WTC11 (cell line): ENCODE data around the gene C1QTNF1. TPM values are rescaled to one million over a fixed set of nuclear protein-coding genes. Genes with fewer than 3 reads are reported as not detected.

Source experiments
- ATAC-seq: fragments of 200-7000 bp; cut with Tn5 transposase; 2 replicates; pipeline ENCODE4 v1.10.0; 2021; ENCODE audit warnings: mild to moderate bottlenecking, moderate library complexity
- CTCF ChIA-PET: fragments of 300-600 bp; sonication (Branson Sonifier 250); formaldehyde crosslinking; loops from one replicate; lab custom pipeline; 2021; ENCODE audit warnings: antibody characterized with exemption; lab: Charles Lee
- POLR2A ChIA-PET: fragments of 350-600 bp; sonication (Branson Sonifier 250); formaldehyde crosslinking; loops from one replicate; lab custom pipeline; 2021; ENCODE audit warnings: antibody characterized with exemption; lab: Charles Lee
- DNase-seq: peaks from one replicate; pipeline ENCODE4 v3.0.0; 2021; ENCODE audit warnings: low spot score
- H3K27ac Mint-ChIP-seq: 2 replicates; pipeline ENCODE4 v1.8.0; 2021; ENCODE audit warnings: mixed read lengths
- H3K27me3 Mint-ChIP-seq: 2 replicates; pipeline ENCODE4 v1.8.0; 2021; ENCODE audit warnings: low read depth, mild to moderate bottlenecking, moderate library complexity, mixed read lengths
- H3K36me3 Mint-ChIP-seq: 2 replicates; pipeline ENCODE4 v1.8.0; 2021; ENCODE audit warnings: mixed read lengths
- H3K4me1 Mint-ChIP-seq: 2 replicates; pipeline ENCODE4 v1.8.0; 2022; ENCODE audit warnings: mixed read lengths
- H3K4me3 Mint-ChIP-seq: 2 replicates; pipeline ENCODE4 v1.8.0; 2021; ENCODE audit warnings: mild to moderate bottlenecking, moderate library complexity, mixed read lengths
- H3K9me3 Mint-ChIP-seq: 2 replicates; pipeline ENCODE4 v1.8.0; 2021; ENCODE audit warnings: mixed read lengths
- AFF4 ChIP-seq: sonication (generic); formaldehyde crosslinking; IDR thresholded peaks from 2 replicates; pipeline ENCODE4 v1.8.1; 2023; ENCODE audit warnings: mild to moderate bottlenecking, missing genetic modification reagents, borderline replicate concordance
- ATF1 ChIP-seq: sonication (generic); formaldehyde crosslinking; IDR thresholded peaks from 2 replicates; pipeline ENCODE4 v1.8.1; 2023; ENCODE audit warnings: mild to moderate bottlenecking, moderate library complexity, missing genetic modification reagents
- FOXJ3 ChIP-seq: sonication (generic); formaldehyde crosslinking; IDR thresholded peaks from 2 replicates; pipeline ENCODE4 v1.9.0; 2021; ENCODE audit warnings: missing genetic modification reagents, mild to moderate bottlenecking, borderline replicate concordance
- FOXK1 ChIP-seq: sonication (generic); formaldehyde crosslinking; IDR thresholded peaks from 2 replicates; pipeline ENCODE4 v1.8.0; 2022; ENCODE audit warnings: mild to moderate bottlenecking, moderate library complexity, missing genetic modification reagents
- GTF2I ChIP-seq: fragments of 250-450 bp; sonication (Bioruptor Pico); conservative IDR thresholded peaks from 2 replicates; pipeline ENCODE4 v1.4.0; 2021; ENCODE audit warnings: mild to moderate bottlenecking
- JUN ChIP-seq: sonication (generic); formaldehyde crosslinking; IDR thresholded peaks from 2 replicates; pipeline ENCODE4 v1.8.0; 2023; ENCODE audit warnings: mild to moderate bottlenecking, missing genetic modification reagents
- MAX ChIP-seq: sonication (generic); formaldehyde crosslinking; IDR thresholded peaks from 2 replicates; pipeline ENCODE4 v1.8.0; 2022; ENCODE audit warnings: mild to moderate bottlenecking, missing genetic modification reagents
- MXD4 ChIP-seq: fragments of 250-450 bp; sonication (Bioruptor Pico); IDR thresholded peaks from 2 replicates; pipeline ENCODE4 v1.8.0; 2021; ENCODE audit warnings: mild to moderate bottlenecking, moderate library complexity, borderline replicate concordance
- MYBL2 ChIP-seq: sonication (generic); formaldehyde crosslinking; IDR thresholded peaks from 2 replicates; pipeline ENCODE4 v1.8.1; 2023; ENCODE audit warnings: mild to moderate bottlenecking, moderate library complexity, missing genetic modification reagents
- NFE2L1 ChIP-seq: sonication (generic); formaldehyde crosslinking; IDR thresholded peaks from 2 replicates; pipeline ENCODE4 v1.8.1; 2023; ENCODE audit warnings: missing genetic modification reagents
- NFYB ChIP-seq: sonication (generic); formaldehyde crosslinking; conservative IDR thresholded peaks from 2 replicates; pipeline ENCODE4 v1.8.0; 2022; ENCODE audit warnings: low read depth, missing genetic modification reagents
- PREB ChIP-seq: sonication (generic); formaldehyde crosslinking; IDR thresholded peaks from 2 replicates; pipeline ENCODE4 v1.8.1; 2022; ENCODE audit warnings: mild to moderate bottlenecking, missing genetic modification reagents, moderate library complexity, borderline replicate concordance
- RELA ChIP-seq: sonication (generic); formaldehyde crosslinking; IDR thresholded peaks from 2 replicates; pipeline ENCODE4 v1.8.1; 2022; ENCODE audit warnings: missing genetic modification reagents, mild to moderate bottlenecking, borderline replicate concordance
- TCF7 ChIP-seq: sonication (generic); formaldehyde crosslinking; IDR thresholded peaks from 2 replicates; pipeline ENCODE4 v1.8.0; 2022; ENCODE audit warnings: mild to moderate bottlenecking, low read depth, missing genetic modification reagents, moderate library complexity
- TEAD4 ChIP-seq: sonication (generic); formaldehyde crosslinking; IDR thresholded peaks from 2 replicates; pipeline ENCODE4 v1.8.0; 2022; ENCODE audit warnings: mild to moderate bottlenecking, missing genetic modification reagents
- ZNF317 ChIP-seq: sonication (generic); formaldehyde crosslinking; IDR thresholded peaks from 2 replicates; pipeline ENCODE4 v1.8.1; 2023; ENCODE audit warnings: low read depth, mild to moderate bottlenecking, moderate library complexity, missing genetic modification reagents, borderline replicate concordance
- ZNF416 ChIP-seq: fragments of 250-450 bp; sonication (Bioruptor Pico); IDR thresholded peaks from 2 replicates; pipeline ENCODE4 v1.9.0; 2021; ENCODE audit warnings: mild to moderate bottlenecking, inconsistent platforms
- ZNF671 ChIP-seq: fragments of 250-450 bp; sonication (Bioruptor Pico); IDR thresholded peaks from 2 replicates; pipeline ENCODE4 v1.8.0; 2021; ENCODE audit warnings: mild to moderate bottlenecking
- ZSCAN18 ChIP-seq: fragments of 250-450 bp; sonication (Bioruptor Pico); IDR thresholded peaks from 2 replicates; pipeline ENCODE4 v2.1.2; 2022; ENCODE audit warnings: mild to moderate bottlenecking, moderate library complexity
- total RNA-seq: library from RNA; stranded (reverse); gene quantifications from 3 replicates; pipeline ENCODE4 v1.2.3, GENCODE V29; 2021

The C1QTNF1 gene
- total RNA-seq, 1 experiment from 2014 or later: 1.7 TPM

- no peak overlapping the region for H3K27ac Mint-ChIP-seq
- DNase-seq: no peak
- TF ChIP-seq GTF2I: no peak
- TF ChIP-seq ZSCAN18: no peak
- H3K4me1 Mint-ChIP-seq: no peaks in the 10 kb centered on the region
- no peak overlapping the region for H3K4me3 Mint-ChIP-seq
- H3K36me3 Mint-ChIP-seq: peaks cover 7% of the 10 kb centered on the region; the same call in 1 of the 2 replicates
- peaks cover 43% of the 10 kb centered on the region for H3K9me3 Mint-ChIP-seq
- no peak for ATAC-seq
- ChIA-PET POLR2A (no interaction called here), CTCF (interaction anchor here (2.5 kb wide), 1 partner anchor 8 kb away, joined by 8 read pairs; no protein-coding TSS in a partner anchor)
- peaks cover 29% of the 10 kb centered on the region for H3K27me3 Mint-ChIP-seq
These were observed 29.4 kb downstream of the C1QTNF1 start for GRCh38 chr17:79053251-79053925.

- CTCF ChIA-PET: interaction anchor here (2.5 kb wide), 1 partner anchor 9 kb away, joined by 8 read pairs; no protein-coding TSS in a partner anchor
- Mint-ChIP-seq H3K9me3 (peaks cover 43% of the 10 kb centered on the region), H3K4me3 (no peak overlapping the region), H3K27me3 (peaks cover 29% of the 10 kb centered on the region), H3K36me3 (peaks cover 7% of the 10 kb centered on the region; the same call in 1 of the 2 replicates), H3K27ac (no peak overlapping the region), H3K4me1 (no peaks in the 10 kb centered on the region)
- no peak for ATAC-seq
- TF ChIP-seq ZSCAN18 (no peak), JUN (CRISPR knock-in tag) (no peak), PREB (no peak), NFE2L1 (no peak)
- no peak for DNase-seq
- POLR2A ChIA-PET: no interaction called here
These were observed 30.4 kb downstream of the C1QTNF1 start for GRCh38 chr17:79054200-79054960.

GRCh38 chr17:79055197-79055596 is 31.2 kb downstream of the C1QTNF1 start:
- Mint-ChIP-seq H3K4me3 (no peak overlapping the region), H3K27ac (no peak overlapping the region), H3K27me3 (peaks cover 29% of the 10 kb centered on the region), H3K4me1 (no peaks in the 10 kb centered on the region), H3K36me3 (peaks cover 7% of the 10 kb centered on the region; the same call in 1 of the 2 replicates), H3K9me3 (peaks cover 43% of the 10 kb centered on the region)
- ATAC-seq (no peak), DNase-seq (no peak)
- ChIA-PET POLR2A (no interaction called here), CTCF (interaction anchor here (2.5 kb wide), 1 partner anchor 10 kb away, joined by 8 read pairs; no protein-coding TSS in a partner anchor)
- TF ChIP-seq TEAD4 (CRISPR knock-in tag) (no peak), MXD4 (no peak), MAX (CRISPR knock-in tag) (no peak), TCF7 (CRISPR knock-in tag) (no peak), FOXK1 (CRISPR knock-in tag) (no peak), ZNF317 (CRISPR knock-in tag) (no peak)

- DNase-seq (no peak), ATAC-seq (no peak)
- ChIA-PET POLR2A (no interaction called here), CTCF (interaction anchor here (1.8 to 4.0 kb wide), 2 partner anchors 12 to 13 kb away, joined by 6 to 27 read pairs; no protein-coding TSS in a partner anchor)
- H3K36me3 Mint-ChIP-seq: peaks cover 7% of the 10 kb centered on the region; the same call in 1 of the 2 replicates
- H3K9me3 Mint-ChIP-seq: peaks cover 29% of the 10 kb centered on the region
- no peak overlapping the region for H3K27ac Mint-ChIP-seq
- H3K4me1 Mint-ChIP-seq: no peaks in the 10 kb centered on the region
- no peak overlapping the region for H3K4me3 Mint-ChIP-seq
- peaks cover 18% of the 10 kb centered on the region for H3K27me3 Mint-ChIP-seq
- TF ChIP-seq ZNF416 (no peak), ATF1 (no peak), FOXJ3 (CRISPR knock-in tag) (no peak), ZNF671 (CRISPR knock-in tag) (no peak), NFE2L1 (no peak), NFYB (CRISPR knock-in tag) (no peak), MYBL2 (no peak), AFF4 (CRISPR knock-in tag) (no peak), RELA (CRISPR knock-in tag) (no peak)
These were observed 33.9 kb downstream of the C1QTNF1 start for GRCh38 chr17:79057737-79058385.
